ENCODE data around the gene UNC5C. TPM values are rescaled to one million over a fixed set of nuclear protein-coding genes. Genes with fewer than 3 reads are reported as not detected.

Gene UNC5C
- total RNA-seq, 1 experiment from 2014 or later = 8.2 TPM

GRCh38 chr4:95238554-95238953 is 310.2 kb downstream of the UNC5C start:
- Histone ChIP-seq H3K27ac (ENCODE audit: low read length) (no peak overlapping the region), H3K9me3 (ENCODE audit: control insufficient read depth, insufficient read depth, low read depth, low read length) (no peaks in the 10 kb centered on the region), H3K27me3 (ENCODE audit: control insufficient read depth, insufficient read depth, low read length) (no peaks in the 10 kb centered on the region), H3K4me1 (ENCODE audit: control insufficient read depth, insufficient read depth, low read length) (no peaks in the 10 kb centered on the region), H3K4me3 (ENCODE audit: low read depth in 2 of 2, low read length in 2 of 2) (no peak overlapping the region), H3K36me3 (ENCODE audit: control insufficient read depth, insufficient read depth, low read length) (no peaks in the 10 kb centered on the region)
- in situ Hi-C loops (cut with HindIII; ENCODE audit: low pct_unique_long_range_greater_than_20kb, low sequenced_read_pairs) = no loop called here
- no peak for DNase-seq (ENCODE audit: low read depth, low spot score)
- intact Hi-C loops (cut with micrococcal nuclease; ENCODE audit: unreplicated experiment) = no loop called here
- ATAC-seq = no peak
- TF ChIP-seq REST (IDR thresholded peaks at IDR 0.05; ENCODE audit: insufficient read depth in 1 of 2, low read depth in 2 of 2, low read length in 1 of 2) = no peak
- no peak for TF ChIP-seq SIN3A (IDR thresholded peaks at IDR 0.05; ENCODE audit: borderline replicate concordance, insufficient read depth, low read depth, low read length)
- TF ChIP-seq TCF7L2 (IDR thresholded peaks at IDR 0.05; ENCODE audit: low read depth, low read length) = no peak
- no peak for TF ChIP-seq POLR2AphosphoS5 (IDR thresholded peaks at IDR 0.05; ENCODE audit: low read depth, low read length)
- no peak for TF ChIP-seq CTCF (IDR thresholded peaks at IDR 0.05)
- ChIA-PET POLR2A (no interaction called here), CTCF (no interaction called here)
- no TSS peak for BruUV-seq (replicated peaks)

- Histone ChIP-seq H3K27me3 (ENCODE audit: control insufficient read depth, insufficient read depth, low read length) (no peaks in the 10 kb centered on the region), H3K36me3 (ENCODE audit: control insufficient read depth, insufficient read depth, low read length) (no peaks in the 10 kb centered on the region), H3K9me3 (ENCODE audit: control insufficient read depth, insufficient read depth, low read depth, low read length) (no peaks in the 10 kb centered on the region), H3K4me3 (ENCODE audit: low read depth in 2 of 2, low read length in 2 of 2) (no peak overlapping the region), H3K27ac (ENCODE audit: low read length) (no peak overlapping the region), H3K4me1 (ENCODE audit: control insufficient read depth, insufficient read depth, low read length) (no peaks in the 10 kb centered on the region)
- intact Hi-C loops (cut with micrococcal nuclease; ENCODE audit: unreplicated experiment) (no loop called here), in situ Hi-C loops (cut with HindIII; ENCODE audit: low pct_unique_long_range_greater_than_20kb, low sequenced_read_pairs) (no loop called here)
- ATAC-seq (no peak), DNase-seq (ENCODE audit: low read depth, low spot score) (no peak)
- ChIA-PET POLR2A (no interaction called here), CTCF (no interaction called here)
- BruUV-seq (replicated peaks) = no TSS peak
- TF ChIP-seq REST (IDR thresholded peaks at IDR 0.05; ENCODE audit: insufficient read depth in 1 of 2, low read depth in 2 of 2, low read length in 1 of 2) (no peak), SIN3A (IDR thresholded peaks at IDR 0.05; ENCODE audit: borderline replicate concordance, insufficient read depth, low read depth, low read length) (no peak)
Observed at GRCh38 chr4:95232358-95233156, 316.2 kb downstream of the UNC5C start.

Data from Panc1 (cell line).